ENCODE data around the gene SEPTIN12. TPM values are rescaled to one million over a fixed set of nuclear protein-coding genes. Genes with fewer than 3 reads are reported as not detected.

The SEPTIN12 gene
- total RNA-seq, 5 donors from 2014 or later (not counting 1 experiment from before 2014, with no cell fraction given), result not detected

- Histone ChIP-seq H3K27me3 (replicated peaks in 1 of 2; ENCODE audit: control insufficient read depth in 2 of 2, extremely low read depth in 1 of 2, insufficient read depth in 2 of 2, low read length in 1 of 2) (peaks cover 0 to 16% of the 10 kb centered on the region in 2 experiments), H3K4me1 (ENCODE audit: control insufficient read depth in 1 of 2, extremely low read depth in 1 of 2, insufficient read depth in 2 of 2, low read length in 2 of 2) (peaks cover 9 to 21% of the 10 kb centered on the region in 2 experiments), H3K27ac (ENCODE audit: low read length) (no peak overlapping the region), H3K4me3 (ENCODE audit: control insufficient read depth in 1 of 2, extremely low read depth in 1 of 2, low read length in 1 of 2) (no peak overlapping the region), H3K36me3 (ENCODE audit: control insufficient read depth in 2 of 2, extremely low read depth in 1 of 2, insufficient read depth in 1 of 2, low read length in 1 of 2) (no peaks in the 10 kb centered on the region), H3K9me3 (no peaks in the 10 kb centered on the region)
- ATAC-seq (replicated peaks in 1 of 4), result no peak
- peaks cover 0 to 5% of the 10 kb centered on the region in 2 donors for H3K27me3 Mint-ChIP-seq
- POLR2A ChIA-PET, result interaction anchor here in 1 of 2 donors (0.7 kb wide), 1 partner anchor 189 kb away, joined by 5 read pairs; no protein-coding TSS in a partner anchor
- no peaks in the 10 kb centered on the region for H3K9me3 Mint-ChIP-seq
- H3K27ac Mint-ChIP-seq, result no peak overlapping the region
- H3K36me3 Mint-ChIP-seq, result no peaks in the 10 kb centered on the region
- CTCF ChIA-PET, result no interaction called here
- H3K4me1 Mint-ChIP-seq, result peaks cover 15 to 24% (median 19%) of the 10 kb centered on the region in 3 donors
- 96% methylated on average over 9 of the region's 15 CpGs for WGBS (ENCODE audit: insufficient coverage)
- H3K4me3 Mint-ChIP-seq, result no peak overlapping the region
- no peak for DNase-seq
Observed at GRCh38 chr16:4737545-4737944, 50.6 kb downstream of the SEPTIN12 start.

DNA sequence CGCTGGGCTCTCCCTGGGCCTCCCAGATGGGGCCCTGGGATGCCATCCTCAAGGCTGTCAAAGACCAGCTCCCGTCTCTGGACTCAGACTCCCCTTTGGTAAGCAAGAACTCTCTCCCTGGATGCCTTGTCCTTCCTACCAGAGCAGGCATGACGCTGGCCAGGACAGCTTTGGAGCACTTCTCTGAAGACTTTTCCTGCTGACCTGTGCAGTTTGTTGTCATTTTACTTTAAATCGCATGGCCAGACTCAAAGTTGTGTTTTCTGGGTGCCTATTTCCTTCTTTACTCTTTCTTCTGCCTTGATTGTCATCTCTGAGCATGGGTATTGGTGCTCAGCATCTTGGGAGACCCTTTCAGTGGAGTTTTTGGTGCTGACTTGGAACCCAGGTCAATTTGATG lies 51.6 kb downstream of the SEPTIN12 start:
- H3K9me3 Mint-ChIP-seq, result no peaks in the 10 kb centered on the region
- H3K4me1 Mint-ChIP-seq, result peaks cover 15 to 30% (median 20%) of the 10 kb centered on the region in 3 donors
- no peaks in the 10 kb centered on the region for H3K9me3 ChIP-seq
- no peak for DNase-seq
- no peak overlapping the region for H3K27ac ChIP-seq (ENCODE audit: low read length)
- H3K4me3 ChIP-seq (ENCODE audit: control insufficient read depth in 1 of 2, extremely low read depth in 1 of 2, low read length in 1 of 2), result no peak overlapping the region
- H3K36me3 ChIP-seq (ENCODE audit: control insufficient read depth in 2 of 2, extremely low read depth in 1 of 2, insufficient read depth in 1 of 2, low read length in 1 of 2), result peaks cover 0 to 3% of the 10 kb centered on the region in 2 donors
- no peak for ATAC-seq (replicated peaks in 1 of 4)
- ChIA-PET POLR2A (no interaction called here), CTCF (no interaction called here)
- H3K27me3 Mint-ChIP-seq, result peaks cover 0 to 5% of the 10 kb centered on the region in 2 donors
- peaks cover 0 to 16% of the 10 kb centered on the region in 2 experiments for H3K27me3 ChIP-seq (replicated peaks in 1 of 2; ENCODE audit: control insufficient read depth in 2 of 2, extremely low read depth in 1 of 2, insufficient read depth in 2 of 2, low read length in 1 of 2)
- peaks cover 9 to 23% of the 10 kb centered on the region in 2 experiments for H3K4me1 ChIP-seq (ENCODE audit: control insufficient read depth in 1 of 2, extremely low read depth in 1 of 2, insufficient read depth in 2 of 2, low read length in 2 of 2)
- H3K4me3 Mint-ChIP-seq, result peak overlapping the region in 1 of 3 donors; percentile 53
- 94% methylated on average over 4 of the region's 4 CpGs for WGBS (ENCODE audit: insufficient coverage)
- H3K36me3 Mint-ChIP-seq, result no peaks in the 10 kb centered on the region
- peak overlapping the region in 1 of 2 donors; percentile 55 for H3K27ac Mint-ChIP-seq

GRCh38 chr16:4734730-4735535 lies 53.2 kb downstream of the SEPTIN12 start:
- ChIA-PET CTCF (interaction anchor here in 1 of 2 donors (0.6 to 1.8 kb wide), 8 partner anchors 14 to 119 kb away, joined by 3 to 7 read pairs (median 5); partner anchors contain the start of genes MGRN1, NUDT16L1 and ROGDI), POLR2A (interaction anchor here (0.6 to 1.2 kb wide), 5 partner anchors 12 to 321 kb away, joined by 3 to 8 read pairs (median 4); partner anchors contain the start of gene NUDT16L1 (in 1 of the 2))
- Mint-ChIP-seq H3K27ac (peak overlapping the region; percentile 83 to 92), H3K36me3 (peaks cover 6% of the 10 kb centered on the region), H3K4me1 (peaks cover 15 to 30% (median 20%) of the 10 kb centered on the region in 3 donors), H3K9me3 (no peaks in the 10 kb centered on the region), H3K4me3 (peak overlapping the region; percentile 88 to 93 (median 89)), H3K27me3 (peaks cover 0 to 5% of the 10 kb centered on the region in 2 donors)
- Histone ChIP-seq H3K27me3 (replicated peaks in 1 of 2; ENCODE audit: control insufficient read depth in 2 of 2, extremely low read depth in 1 of 2, insufficient read depth in 2 of 2, low read length in 1 of 2) (peaks cover 0 to 7% of the 10 kb centered on the region in 2 experiments), H3K36me3 (ENCODE audit: control insufficient read depth in 2 of 2, extremely low read depth in 1 of 2, insufficient read depth in 1 of 2, low read length in 1 of 2) (peaks cover 5% of the 10 kb centered on the region in 2 donors), H3K4me3 (ENCODE audit: control insufficient read depth in 1 of 2, extremely low read depth in 1 of 2, low read length in 1 of 2) (peak overlapping the region; percentile 91 to 98), H3K27ac (ENCODE audit: low read length) (peak overlapping the region; percentile 63), H3K4me1 (ENCODE audit: control insufficient read depth in 1 of 2, extremely low read depth in 1 of 2, insufficient read depth in 2 of 2, low read length in 2 of 2) (peaks cover 9 to 23% of the 10 kb centered on the region in 2 experiments), H3K9me3 (no peaks in the 10 kb centered on the region)
- WGBS (ENCODE audit: insufficient coverage), result 7% methylated on average over 32 of the region's 38 CpGs
- peak; percentile 83 to 98 (median 94) for DNase-seq
- ATAC-seq (replicated peaks in 1 of 4), result peak; percentile 83 to 85 (median 84)

GRCh38 chr16:4734063-4734729 lies 53.9 kb downstream of the SEPTIN12 start, which contains the start of the genes ANKS3 and DNAAF8:
TSS of gene ANKS3 (minus strand) at chr16:4734271. CDS start at chr16:4730149, 4,122 bp downstream.
TSS of gene DNAAF8 (plus strand) at chr16:4734537. CDS start at chr16:4736515, 1,978 bp downstream.
- peak; percentile 81 to 84 (median 83) for ATAC-seq (replicated peaks in 1 of 4)
- Mint-ChIP-seq H3K4me1 (peaks cover 15 to 30% (median 20%) of the 10 kb centered on the region in 3 donors), H3K4me3 (peak within 1 kb of the TSS; percentile 88 to 93 (median 89)), H3K27ac (peak within 1 kb of the TSS; percentile 83 to 92), H3K27me3 (peaks cover 0 to 5% of the 10 kb centered on the region in 2 donors), H3K36me3 (peaks cover 10% of the 10 kb centered on the region), H3K9me3 (no peaks in the 10 kb centered on the region)
- CTCF ChIA-PET, result interaction anchor here in 1 of 2 donors (0.9 to 1.8 kb wide), 7 partner anchors 13 to 118 kb away, joined by 4 to 7 read pairs (median 5); partner anchors contain the start of genes MGRN1, NUDT16L1 and ROGDI
- Histone ChIP-seq H3K27ac (ENCODE audit: low read length) (peak within 1 kb of the TSS; percentile 63), H3K36me3 (ENCODE audit: control insufficient read depth in 2 of 2, extremely low read depth in 1 of 2, insufficient read depth in 1 of 2, low read length in 1 of 2) (peaks cover 6 to 12% of the 10 kb centered on the region in 2 donors), H3K9me3 (no peaks in the 10 kb centered on the region), H3K4me3 (ENCODE audit: control insufficient read depth in 1 of 2, extremely low read depth in 1 of 2, low read length in 1 of 2) (peak within 1 kb of the TSS; percentile 91 to 98), H3K4me1 (ENCODE audit: control insufficient read depth in 1 of 2, extremely low read depth in 1 of 2, insufficient read depth in 2 of 2, low read length in 2 of 2) (peaks cover 9 to 23% of the 10 kb centered on the region in 2 experiments), H3K27me3 (replicated peaks in 1 of 2; ENCODE audit: control insufficient read depth in 2 of 2, extremely low read depth in 1 of 2, insufficient read depth in 2 of 2, low read length in 1 of 2) (peaks cover 0 to 7% of the 10 kb centered on the region in 2 experiments)
- under 1% methylated on average over 58 of the region's 70 CpGs for WGBS (ENCODE audit: insufficient coverage)
- POLR2A ChIA-PET, result interaction anchor here (0.5 to 1.2 kb wide), 8 partner anchors 13 to 320 kb away, joined by 3 to 8 read pairs (median 4); partner anchors contain the start of genes NUDT16L1 (in 1 of the 2) and ROGDI (in 1 of the 2)
- peak; percentile 50 to 85 (median 69) for DNase-seq

DNA sequence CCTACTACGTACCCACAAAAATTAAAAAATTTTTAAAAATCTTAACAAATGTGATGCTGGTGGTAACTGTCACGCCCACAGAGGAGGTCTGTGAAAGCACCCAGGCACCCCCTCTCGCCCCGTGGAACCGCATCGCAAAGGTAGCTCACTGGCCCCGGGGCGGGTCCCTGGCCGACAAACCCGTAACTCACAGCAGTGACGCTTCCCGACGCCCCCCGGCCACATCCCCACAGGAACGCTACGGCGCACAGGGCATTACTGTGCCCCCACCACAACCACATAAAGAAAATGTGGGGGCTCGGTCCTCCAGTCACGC lies 54.4 kb downstream of the SEPTIN12 start:
- Mint-ChIP-seq H3K36me3 (peaks cover 14% of the 10 kb centered on the region), H3K27me3 (peaks cover 0 to 5% of the 10 kb centered on the region in 2 donors), H3K4me3 (peak overlapping the region; percentile 88 to 93 (median 89)), H3K27ac (peak overlapping the region in 1 of 2 donors; percentile 39), H3K9me3 (no peaks in the 10 kb centered on the region), H3K4me1 (peaks cover 15 to 30% (median 20%) of the 10 kb centered on the region in 3 donors)
- DNase-seq (peak in 18 of 35 experiments; percentile 3 to 41 (median 16)), ATAC-seq (replicated peaks in 1 of 4) (peak; percentile 0 to 8 (median 4))
- Histone ChIP-seq H3K4me1 (ENCODE audit: control insufficient read depth in 1 of 2, extremely low read depth in 1 of 2, insufficient read depth in 2 of 2, low read length in 2 of 2) (peaks cover 9 to 23% of the 10 kb centered on the region in 2 experiments), H3K4me3 (ENCODE audit: control insufficient read depth in 1 of 2, extremely low read depth in 1 of 2, low read length in 1 of 2) (peak overlapping the region; percentile 91 to 98), H3K27me3 (replicated peaks in 1 of 2; ENCODE audit: control insufficient read depth in 2 of 2, extremely low read depth in 1 of 2, insufficient read depth in 2 of 2, low read length in 1 of 2) (peaks cover 0 to 4% of the 10 kb centered on the region in 2 experiments), H3K27ac (ENCODE audit: low read length) (no peak overlapping the region), H3K36me3 (ENCODE audit: control insufficient read depth in 2 of 2, extremely low read depth in 1 of 2, insufficient read depth in 1 of 2, low read length in 1 of 2) (peaks cover 6 to 16% of the 10 kb centered on the region in 2 donors), H3K9me3 (no peaks in the 10 kb centered on the region)
- ChIA-PET CTCF (interaction anchor here in 1 of 2 donors (0.9 to 1.8 kb wide), 4 partner anchors 13 to 118 kb away, joined by 5 to 7 read pairs (median 6); partner anchors contain the start of genes MGRN1 and ROGDI), POLR2A (interaction anchor here in 1 of 2 donors (0.5 to 1.0 kb wide), 3 partner anchors 13 to 266 kb away, joined by 3 to 5 read pairs (median 3); partner anchors contain the start of gene ROGDI)
- WGBS (ENCODE audit: insufficient coverage), result 0% methylated on average over 18 of the region's 19 CpGs

All from T-cell (primary cell).